Activated T-helper 2 cell treated with anti-CD3 and anti-CD28 coated beads, Interferon-gamma antibody, Interleukin-2, Interleukin-4, amounts not matched to agents 10 μg/mL and 5 μg/mL and 100 μg/mL, durations not matched to agents 14 hours and 24 hours and 36 hours (primary cell): ENCODE measurements around the gene GALNT10. TPM values are rescaled to one million over a fixed set of nuclear protein-coding genes. Genes with fewer than 3 reads are reported as not detected.

ENCODE experiments used
- DNase-seq: peaks from one replicate; pipeline ENCODE4 v3.0.0; 2021; ENCODE audit warnings: low spot score
- H3K27ac Mint-ChIP-seq: one replicate; pipeline ENCODE4 v1.8.0; 2021; ENCODE audit warnings: mixed read lengths
- H3K27me3 Mint-ChIP-seq: one replicate; pipeline ENCODE4 v1.8.0; 2021; ENCODE audit warnings: low read depth, mixed read lengths
- H3K36me3 Mint-ChIP-seq: one replicate; pipeline ENCODE4 v1.8.0; 2021; ENCODE audit warnings: low read depth, mixed read lengths
- H3K4me1 Mint-ChIP-seq: one replicate; pipeline ENCODE4 v1.8.0; 2021; ENCODE audit warnings: low read depth, mixed read lengths
- H3K4me3 Mint-ChIP-seq: one replicate; pipeline ENCODE4 v1.8.0; 2021; ENCODE audit warnings: low read depth, mild to moderate bottlenecking, moderate library complexity, mixed read lengths
- H3K9me3 Mint-ChIP-seq: one replicate; pipeline ENCODE4 v1.8.0; 2021; ENCODE audit warnings: mixed read lengths
- intact Hi-C: fragments of 100-400 bp; cut with micrococcal nuclease; formaldehyde crosslinking; loops from one replicate; pipeline ENCODE4 v1.15.1; 2023
- total RNA-seq: library from RNA; stranded (reverse); gene quantifications from 2 replicates; pipeline ENCODE4 v1.2.3, GENCODE V29; 2022

Gene GALNT10
- total RNA-seq, 1 donor from 2014 or later: 35.5 TPM

DNA sequence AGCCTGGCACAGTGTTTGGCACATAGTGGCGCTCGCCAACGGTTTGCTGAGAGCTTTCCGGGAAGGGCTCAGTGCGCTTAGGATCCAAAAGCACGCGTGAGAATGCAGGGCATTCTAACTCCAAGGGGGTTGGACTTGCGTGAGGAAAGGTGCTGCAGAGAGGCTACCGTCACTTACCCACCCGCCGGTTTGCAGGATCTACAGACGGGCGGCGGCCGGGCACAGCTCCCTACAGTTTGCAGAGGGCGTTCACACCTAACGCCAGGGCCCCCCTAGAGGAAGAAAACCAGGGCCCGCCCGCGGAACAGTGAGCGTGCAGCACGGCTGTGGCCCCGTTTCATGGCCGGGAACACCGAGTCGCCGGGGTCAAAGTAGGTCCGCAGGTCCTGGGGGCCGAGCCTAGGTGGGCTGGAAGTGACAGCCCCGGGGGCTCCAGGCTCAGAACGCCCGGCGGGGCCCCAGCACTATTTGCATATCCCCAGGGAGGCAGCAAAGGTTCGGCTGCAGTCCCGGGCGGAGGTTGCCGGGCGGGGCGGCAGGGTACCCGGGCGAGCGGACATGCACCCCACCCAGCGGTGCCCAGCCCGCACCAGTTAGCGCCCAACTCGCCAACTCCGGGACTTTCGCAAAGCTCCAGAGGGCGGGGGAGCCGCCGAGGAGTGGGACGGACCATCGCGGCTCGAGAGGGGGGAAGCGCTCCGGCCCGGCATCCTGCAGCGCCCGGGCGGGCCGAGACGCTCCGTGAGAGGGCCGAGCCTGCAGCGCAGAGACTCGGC is 526 bp upstream of the GALNT10 start:
- Mint-ChIP-seq H3K4me1 (peaks cover 37% of the 10 kb centered on the region), H3K4me3 (peak overlapping the region; percentile 83)
- intact Hi-C loops: loop anchor here (1.0 to 10.0 kb wide), 7 partner anchors 8 to 565 kb away; partner anchors contain the start of genes LARP1 and SAP30L

DNA sequence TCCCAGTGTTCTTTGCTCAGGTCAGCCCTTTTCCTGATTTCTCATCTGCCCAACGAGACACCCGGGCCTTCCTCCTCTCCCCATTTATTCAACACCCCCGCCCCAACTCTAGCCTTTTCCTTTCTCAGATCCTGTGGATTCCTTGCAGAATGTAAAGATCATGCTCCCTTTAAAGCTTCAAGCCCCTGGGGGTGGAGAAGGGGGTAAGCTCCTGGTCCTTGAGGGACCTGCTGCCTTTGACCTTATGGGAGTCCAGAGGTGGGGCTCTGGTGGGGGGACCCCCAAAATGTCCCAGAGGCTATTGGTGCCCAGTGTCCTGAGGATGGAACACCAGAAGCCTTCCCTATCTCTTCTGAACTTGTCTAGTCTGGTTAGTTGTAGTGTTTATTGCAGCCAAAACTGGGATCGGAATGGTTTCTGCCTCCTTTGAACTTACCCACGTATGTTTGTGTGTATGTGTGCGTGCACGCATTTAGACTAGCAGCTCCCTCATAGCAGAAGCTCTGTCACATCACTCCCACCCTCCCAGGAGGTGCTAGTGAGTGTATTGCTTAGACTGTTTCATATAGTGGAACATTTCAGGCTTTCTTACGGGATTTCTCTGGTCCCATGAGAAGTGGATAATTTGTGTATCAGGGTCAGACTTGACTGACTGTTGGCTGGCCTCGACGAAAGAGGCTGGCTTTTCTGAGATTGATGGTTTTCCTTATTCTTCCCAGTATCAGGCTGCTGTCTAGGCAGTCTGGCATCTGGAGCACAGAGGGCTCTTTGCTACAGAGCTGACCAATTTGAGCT is 1.1 kb downstream of the GALNT10 start:
- no peak for DNase-seq
- H3K27me3 Mint-ChIP-seq: peaks cover 15% of the 10 kb centered on the region
- peaks cover 40% of the 10 kb centered on the region for H3K4me1 Mint-ChIP-seq
- H3K36me3 Mint-ChIP-seq: peaks cover 34% of the 10 kb centered on the region
- H3K9me3 Mint-ChIP-seq: no peaks in the 10 kb centered on the region
- intact Hi-C loops: loop anchor here (2.0 to 10.0 kb wide), 5 partner anchors 83 to 563 kb away; partner anchors contain the start of genes LARP1 and SAP30L
- H3K4me3 Mint-ChIP-seq: peak overlapping the region; percentile 93
- H3K27ac Mint-ChIP-seq: peak overlapping the region; percentile 81

More for the DNA sequence above, 526 bp upstream of the GALNT10 start:
- H3K27ac Mint-ChIP-seq: peak overlapping the region; percentile 60
- peaks cover 24% of the 10 kb centered on the region for H3K36me3 Mint-ChIP-seq
- H3K27me3 Mint-ChIP-seq: peaks cover 17% of the 10 kb centered on the region
- no peaks in the 10 kb centered on the region for H3K9me3 Mint-ChIP-seq
- peak; percentile 76 for DNase-seq

DNA sequence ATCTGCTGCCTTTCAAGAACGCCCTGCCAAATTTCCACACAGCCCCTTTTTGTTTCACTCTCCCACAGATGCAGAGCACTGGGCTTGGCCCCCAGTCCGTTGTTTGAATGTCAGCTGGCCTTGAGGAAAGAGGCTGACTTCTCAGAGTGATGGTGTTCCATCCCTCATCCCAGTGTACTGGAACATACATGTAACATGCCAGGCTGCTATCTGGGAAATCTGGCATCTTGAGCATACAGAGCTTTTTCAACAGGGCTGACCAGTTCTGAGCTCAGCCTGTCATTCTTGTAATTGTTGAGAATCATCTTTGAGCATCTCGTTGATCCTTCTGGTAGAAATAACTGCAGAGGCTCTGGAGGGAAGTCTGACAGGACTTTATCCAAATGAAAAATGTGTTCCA is 2.8 kb downstream of the GALNT10 start:
- H3K4me1 Mint-ChIP-seq: peaks cover 49% of the 10 kb centered on the region
- H3K27ac Mint-ChIP-seq: no peak overlapping the region
- no peak for DNase-seq
- H3K4me3 Mint-ChIP-seq: no peak overlapping the region
- peaks cover 36% of the 10 kb centered on the region for H3K36me3 Mint-ChIP-seq
- intact Hi-C loops: loop anchor here (10.0 kb wide), 4 partner anchors 82 to 562 kb away; partner anchors contain the start of genes LARP1 and SAP30L
- peaks cover 9% of the 10 kb centered on the region for H3K27me3 Mint-ChIP-seq
- no peaks in the 10 kb centered on the region for H3K9me3 Mint-ChIP-seq

DNA sequence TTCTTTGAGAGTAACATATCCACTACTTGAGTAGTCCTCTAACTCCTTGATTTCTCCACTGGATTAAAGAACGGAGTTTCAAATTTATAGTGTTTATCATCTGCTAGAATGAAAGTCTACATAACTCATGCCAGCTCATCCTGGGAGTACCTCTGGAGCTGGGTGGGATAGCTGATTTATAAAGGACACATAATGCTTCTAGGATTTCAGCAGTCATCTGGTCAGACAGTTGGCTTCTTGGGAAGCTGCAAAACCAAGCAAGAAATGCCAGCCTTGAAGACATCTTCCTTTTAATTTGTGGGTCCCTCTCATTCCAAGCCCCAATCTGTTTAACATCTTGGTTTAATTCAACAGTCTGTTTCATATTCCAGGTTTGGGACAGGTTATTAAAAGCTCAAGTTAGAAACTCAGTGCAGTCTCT is 3.2 kb downstream of the GALNT10 start:
- no peak for DNase-seq
- no peak overlapping the region for H3K27ac Mint-ChIP-seq
- intact Hi-C loops: loop anchor here (10.0 kb wide), 4 partner anchors 81 to 561 kb away; partner anchors contain the start of genes LARP1 and SAP30L
- H3K36me3 Mint-ChIP-seq: peaks cover 40% of the 10 kb centered on the region
- H3K9me3 Mint-ChIP-seq: no peaks in the 10 kb centered on the region
- H3K4me1 Mint-ChIP-seq: peaks cover 53% of the 10 kb centered on the region
- H3K27me3 Mint-ChIP-seq: peaks cover 9% of the 10 kb centered on the region
- H3K4me3 Mint-ChIP-seq: no peak overlapping the region

DNA sequence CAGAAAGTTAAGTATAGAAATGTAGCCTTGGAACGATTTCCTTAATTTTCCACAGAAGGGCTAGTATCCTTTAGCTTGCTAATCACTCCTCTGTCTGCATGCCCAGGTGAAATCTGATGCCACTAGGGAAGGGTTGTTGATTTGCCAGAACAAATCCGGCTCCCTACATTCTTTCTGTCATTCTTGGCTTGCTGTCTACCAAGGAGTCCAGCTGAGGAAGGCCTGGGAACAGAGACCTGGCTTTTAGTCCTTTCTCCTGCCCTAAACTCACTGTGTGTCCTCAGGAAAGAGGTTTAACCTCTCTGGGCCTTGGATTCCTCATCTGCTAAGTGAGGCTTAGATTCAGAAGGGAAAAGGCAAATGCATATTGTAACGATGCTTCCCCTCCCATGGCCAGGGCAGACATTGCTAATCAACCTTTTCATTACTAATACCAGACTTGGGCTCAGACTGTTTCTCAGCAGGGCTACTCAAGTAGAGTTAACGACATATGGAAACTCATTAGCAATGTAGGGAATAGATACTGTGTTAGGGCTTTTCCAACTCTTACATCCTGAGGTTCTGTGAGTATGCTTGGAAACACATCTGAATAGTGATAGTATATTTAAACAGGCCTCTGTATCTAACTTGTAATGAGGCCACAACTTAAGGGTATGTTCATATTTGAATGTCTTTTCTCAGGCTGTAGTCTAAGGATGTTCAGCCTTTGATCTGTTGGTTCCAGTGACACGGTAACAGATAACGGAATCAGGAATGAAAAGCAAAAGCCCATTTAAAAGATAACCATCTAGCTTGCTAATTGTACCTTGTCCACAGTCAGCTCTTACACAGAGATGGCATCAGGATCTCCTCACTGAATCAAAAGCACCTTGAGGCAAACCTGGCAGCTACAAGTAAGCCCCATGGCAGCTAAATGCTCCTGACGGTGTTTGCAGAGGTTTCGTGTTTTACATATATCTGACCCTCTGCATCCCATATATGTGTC is 4.1 kb downstream of the GALNT10 start:
- DNase-seq: no peak
- peaks cover 2% of the 10 kb centered on the region for H3K27me3 Mint-ChIP-seq
- H3K4me3 Mint-ChIP-seq: no peak overlapping the region
- peaks cover 55% of the 10 kb centered on the region for H3K4me1 Mint-ChIP-seq
- no peaks in the 10 kb centered on the region for H3K9me3 Mint-ChIP-seq
- no peak overlapping the region for H3K27ac Mint-ChIP-seq
- H3K36me3 Mint-ChIP-seq: peaks cover 49% of the 10 kb centered on the region
- intact Hi-C loops: loop anchor here (10.0 kb wide), 4 partner anchors 80 to 560 kb away; partner anchors contain the start of genes LARP1 and SAP30L

DNA sequence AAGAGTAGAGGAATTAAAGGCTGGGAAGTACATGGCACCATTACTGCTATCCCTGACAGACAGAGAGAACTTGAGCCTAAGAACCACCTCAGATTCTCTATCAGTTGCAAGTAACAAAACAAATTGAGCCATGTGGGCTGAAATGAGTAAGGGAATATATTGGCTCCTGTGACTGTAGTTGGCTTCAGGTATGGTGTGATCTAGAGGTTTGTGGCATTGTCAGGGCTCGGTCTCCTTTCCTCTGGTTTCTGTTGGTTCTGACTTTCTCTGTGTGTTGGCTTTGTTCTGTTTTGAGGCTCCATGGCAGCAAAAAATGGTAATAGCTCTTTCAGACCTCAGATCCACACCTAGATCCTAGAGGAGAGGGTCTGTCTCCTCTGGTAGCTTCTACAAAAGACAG is 5.7 kb downstream of the GALNT10 start:
- H3K27ac Mint-ChIP-seq: peak overlapping the region; percentile 61
- no peaks in the 10 kb centered on the region for H3K9me3 Mint-ChIP-seq
- no peak for DNase-seq
- H3K4me3 Mint-ChIP-seq: no peak overlapping the region
- intact Hi-C loops: loop anchor here (10.0 kb wide), 4 partner anchors 79 to 559 kb away; partner anchors contain the start of genes LARP1 and SAP30L
- peaks cover 2% of the 10 kb centered on the region for H3K27me3 Mint-ChIP-seq
- peaks cover 57% of the 10 kb centered on the region for H3K4me1 Mint-ChIP-seq
- peaks cover 51% of the 10 kb centered on the region for H3K36me3 Mint-ChIP-seq

DNA sequence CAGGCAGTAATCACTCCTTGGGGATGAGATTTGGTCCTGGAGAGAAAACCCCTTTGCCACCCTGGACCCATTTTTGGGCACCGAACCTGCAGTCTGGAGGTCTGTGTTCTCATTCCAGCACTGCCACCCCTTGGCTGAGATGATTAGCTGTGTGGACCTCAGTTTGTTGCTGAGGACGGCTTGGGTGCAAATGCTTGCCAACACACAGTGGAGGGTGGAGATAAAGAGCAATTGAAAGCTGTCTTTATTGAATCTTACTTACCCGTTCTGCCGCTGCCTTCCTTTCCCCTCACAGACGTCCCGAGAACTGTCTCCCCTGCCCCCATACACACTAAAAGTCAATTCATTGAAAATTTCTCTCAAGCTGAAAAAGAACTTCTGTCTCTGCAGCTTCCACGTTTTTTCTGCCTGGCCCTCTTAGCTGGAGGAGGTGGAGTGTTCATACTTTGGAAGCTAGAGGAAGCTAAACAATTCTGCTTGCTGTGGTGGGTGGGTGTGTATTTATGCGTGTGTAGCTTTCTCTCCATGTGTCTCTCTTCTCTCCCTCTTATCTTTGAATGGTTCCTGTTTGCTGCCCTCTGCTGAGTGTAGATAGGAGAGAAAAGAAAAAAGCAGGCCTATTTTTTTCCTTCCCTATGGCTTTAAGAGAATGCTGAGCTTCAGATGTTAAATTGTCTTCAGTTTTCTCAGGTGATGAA is 6.6 kb downstream of the GALNT10 start:
- Mint-ChIP-seq H3K27me3 (no peaks in the 10 kb centered on the region), H3K4me3 (no peak overlapping the region), H3K4me1 (peaks cover 52% of the 10 kb centered on the region), H3K36me3 (peaks cover 49% of the 10 kb centered on the region), H3K27ac (peak overlapping the region; percentile 84), H3K9me3 (no peaks in the 10 kb centered on the region)
- DNase-seq: no peak
- intact Hi-C loops: loop anchor here (10.0 kb wide), 4 partner anchors 78 to 558 kb away; partner anchors contain the start of genes LARP1 and SAP30L

DNA sequence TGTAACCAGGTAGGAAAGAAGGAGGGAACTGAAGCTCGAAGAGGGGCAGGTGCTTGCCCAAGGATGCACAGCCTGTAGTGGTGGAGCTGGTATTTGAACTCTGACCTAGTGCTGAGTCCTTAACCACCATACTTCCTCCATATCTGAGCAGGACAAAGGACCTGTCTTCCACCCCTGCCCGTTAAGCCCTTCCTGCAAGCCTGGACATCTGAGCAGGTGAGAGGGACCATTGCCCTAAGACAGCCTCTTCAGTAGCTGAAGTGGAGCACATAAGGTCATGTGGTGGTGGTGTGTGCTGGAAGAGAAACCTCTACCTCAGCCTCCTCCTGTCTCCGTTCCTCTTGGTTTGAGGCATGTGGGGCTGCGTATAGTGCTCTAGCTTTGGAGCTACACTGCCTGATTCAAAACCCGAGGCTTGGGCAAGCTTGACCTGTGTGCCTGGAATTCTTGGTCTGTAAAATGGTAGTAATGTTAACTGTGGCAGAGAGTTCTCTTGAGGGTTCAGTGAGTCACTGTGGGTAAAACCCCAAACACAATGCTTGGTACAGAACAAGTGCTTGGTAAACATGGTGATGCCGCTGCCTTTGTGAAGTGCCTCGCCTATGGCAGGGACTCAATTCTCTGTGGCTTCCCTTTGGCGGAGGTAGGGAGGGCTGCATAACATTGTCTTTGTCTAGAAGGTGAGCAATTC is 7.4 kb downstream of the GALNT10 start:
- peaks cover 46% of the 10 kb centered on the region for H3K36me3 Mint-ChIP-seq
- H3K27me3 Mint-ChIP-seq: no peaks in the 10 kb centered on the region
- intact Hi-C loops: loop anchor here (1.0 to 10.0 kb wide), 7 partner anchors 8 to 557 kb away; partner anchors contain the start of genes GALNT10, LARP1 and SAP30L
- peak overlapping the region; percentile 22 for H3K4me3 Mint-ChIP-seq
- H3K4me1 Mint-ChIP-seq: peaks cover 52% of the 10 kb centered on the region
- no peaks in the 10 kb centered on the region for H3K9me3 Mint-ChIP-seq
- peak overlapping the region; percentile 84 for H3K27ac Mint-ChIP-seq
- peak; percentile 52 for DNase-seq

DNA sequence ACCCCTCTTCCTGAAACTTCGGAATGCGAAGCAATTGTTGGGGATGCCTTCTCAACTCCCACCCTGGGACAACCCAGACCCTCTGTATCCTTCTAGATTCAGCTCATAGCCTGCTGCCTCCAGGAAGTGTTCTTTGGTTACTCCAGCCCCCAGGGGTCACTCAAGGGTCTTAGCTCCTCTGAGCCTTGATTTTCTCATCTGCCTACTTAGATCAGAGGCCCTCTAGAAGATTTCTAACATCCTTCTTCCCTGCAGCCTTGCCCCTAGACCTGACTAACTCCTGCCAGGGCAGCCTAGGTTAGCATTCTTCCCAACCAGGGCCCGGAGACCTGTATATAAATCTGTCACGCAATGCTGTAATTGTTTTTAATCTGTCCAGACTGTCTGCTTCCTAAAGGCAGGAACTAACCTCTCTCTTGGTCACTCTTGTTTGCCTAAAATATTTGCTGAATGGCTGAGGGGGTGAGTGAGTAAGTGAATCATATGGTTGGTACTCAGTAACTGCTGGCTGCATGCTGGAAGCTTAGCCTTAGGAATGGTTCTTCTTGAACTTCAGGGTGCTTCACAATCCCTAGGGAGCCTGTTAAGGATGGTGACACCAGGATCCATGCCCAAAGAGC is 8.2 kb downstream of the GALNT10 start:
- H3K36me3 Mint-ChIP-seq: peaks cover 45% of the 10 kb centered on the region
- H3K4me1 Mint-ChIP-seq: peaks cover 60% of the 10 kb centered on the region
- no peaks in the 10 kb centered on the region for H3K27me3 Mint-ChIP-seq
- H3K27ac Mint-ChIP-seq: peak overlapping the region; percentile 84
- no peak for DNase-seq
- no peaks in the 10 kb centered on the region for H3K9me3 Mint-ChIP-seq
- H3K4me3 Mint-ChIP-seq: no peak overlapping the region
- intact Hi-C loops: loop anchor here (1.0 to 10.0 kb wide), 7 partner anchors 8 to 556 kb away; partner anchors contain the start of genes GALNT10, LARP1 and SAP30L

DNA sequence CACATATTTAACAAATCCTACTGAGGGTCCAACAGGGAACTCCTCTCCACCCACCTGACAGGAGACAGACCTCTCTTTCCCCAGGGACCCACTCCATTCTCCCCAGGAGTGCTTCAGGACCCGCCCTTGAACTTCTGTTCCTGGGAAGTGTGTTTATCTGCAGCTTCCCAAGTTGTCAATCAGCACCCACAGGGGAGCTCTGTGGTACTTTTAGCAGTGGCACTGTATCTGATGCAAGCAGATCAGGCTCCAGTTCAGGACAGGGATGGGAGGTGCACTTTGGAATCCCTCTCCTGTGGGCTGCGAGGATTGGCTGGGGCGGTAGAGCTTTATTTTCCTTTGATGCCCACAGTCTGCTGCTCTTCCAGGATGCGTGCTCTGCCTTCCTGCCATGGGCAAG is 8.7 kb downstream of the GALNT10 start:
- Mint-ChIP-seq H3K4me3 (no peak overlapping the region), H3K27me3 (no peaks in the 10 kb centered on the region)

More for the DNA sequence above, 8.7 kb downstream of the GALNT10 start:
- DNase-seq: no peak
- intact Hi-C loops: loop anchor here (2.0 to 10.0 kb wide), 5 partner anchors 38 to 556 kb away; partner anchors contain the start of genes LARP1 and SAP30L
- peaks cover 64% of the 10 kb centered on the region for H3K4me1 Mint-ChIP-seq
- H3K36me3 Mint-ChIP-seq: peaks cover 47% of the 10 kb centered on the region
- peak overlapping the region; percentile 84 for H3K27ac Mint-ChIP-seq
- no peaks in the 10 kb centered on the region for H3K9me3 Mint-ChIP-seq
